Measurements from ENCODE around the gene KRTAP10-4.

DNA sequence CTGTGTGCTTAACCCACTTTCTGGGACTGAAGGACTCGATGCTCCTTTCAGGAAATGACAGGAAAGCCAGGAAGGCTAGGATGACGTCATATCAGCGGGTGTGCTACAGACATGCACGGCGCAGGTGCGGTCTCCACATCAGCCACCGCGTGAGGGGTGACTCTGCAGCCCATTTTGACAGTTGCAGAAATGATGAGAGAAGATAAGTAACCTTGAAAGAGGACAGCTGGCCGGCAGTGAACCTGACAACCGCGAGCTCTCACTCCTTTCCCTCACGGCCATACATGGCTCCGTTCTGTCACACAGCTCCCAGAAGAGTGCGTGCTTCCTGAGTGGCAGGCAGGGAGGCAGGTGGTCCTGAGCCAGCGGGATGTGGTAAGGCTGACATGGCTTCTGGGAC, 8.5 kb downstream of the KRTAP10-4 start:
- TF ChIP-seq, protein P1, sequence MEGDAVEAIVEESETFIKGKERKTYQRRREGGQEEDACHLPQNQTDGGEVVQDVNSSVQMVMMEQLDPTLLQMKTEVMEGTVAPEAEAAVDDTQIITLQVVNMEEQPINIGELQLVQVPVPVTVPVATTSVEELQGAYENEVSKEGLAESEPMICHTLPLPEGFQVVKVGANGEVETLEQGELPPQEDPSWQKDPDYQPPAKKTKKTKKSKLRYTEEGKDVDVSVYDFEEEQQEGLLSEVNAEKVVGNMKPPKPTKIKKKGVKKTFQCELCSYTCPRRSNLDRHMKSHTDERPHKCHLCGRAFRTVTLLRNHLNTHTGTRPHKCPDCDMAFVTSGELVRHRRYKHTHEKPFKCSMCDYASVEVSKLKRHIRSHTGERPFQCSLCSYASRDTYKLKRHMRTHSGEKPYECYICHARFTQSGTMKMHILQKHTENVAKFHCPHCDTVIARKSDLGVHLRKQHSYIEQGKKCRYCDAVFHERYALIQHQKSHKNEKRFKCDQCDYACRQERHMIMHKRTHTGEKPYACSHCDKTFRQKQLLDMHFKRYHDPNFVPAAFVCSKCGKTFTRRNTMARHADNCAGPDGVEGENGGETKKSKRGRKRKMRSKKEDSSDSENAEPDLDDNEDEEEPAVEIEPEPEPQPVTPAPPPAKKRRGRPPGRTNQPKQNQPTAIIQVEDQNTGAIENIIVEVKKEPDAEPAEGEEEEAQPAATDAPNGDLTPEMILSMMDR (IDR thresholded peaks at IDR 0.05; ENCODE audit: insufficient read depth, low read length) = no peak
- TF ChIP-seq POLR2AphosphoS5 (IDR thresholded peaks at IDR 0.05; ENCODE audit: low read depth) (no peak), GABPA (IDR thresholded peaks at IDR 0.05; ENCODE audit: low read depth) (no peak)
